PC-9 (cell line): ENCODE data around the gene WNT16. TPM values are rescaled to one million over a fixed set of nuclear protein-coding genes. Genes with fewer than 3 reads are reported as not detected.

Source experiments
- BruUV-seq: library from RNA; stranded (reverse); fragments of 400-500 nt; replicated peaks from 2 replicates; lab custom pipeline; 2021; lab: Mats Ljungman, UMichigan
- CTCF ChIA-PET: fragments of 300-600 bp; sonication (Branson Sonifier 250); formaldehyde crosslinking; loops from one replicate; lab custom pipeline; 2022; ENCODE audit warnings: antibody characterized with exemption; lab: Charles Lee
- POLR2A ChIA-PET: fragments of 300-600 bp; sonication (Branson Sonifier 250); formaldehyde crosslinking; loops from one replicate; lab custom pipeline; 2022; ENCODE audit warnings: antibody characterized with exemption; ENCODE audit not compliant: unreplicated experiment; lab: Charles Lee
- DNase-seq, 2 experiments: peaks; one replicate each; pipeline versions ENCODE4 v3.0.0 to v3.0.0-alpha.2; 2015 to 2022; ENCODE audit warnings: mixed read lengths in 1 of 2
- H2AFZ ChIP-seq: fragments of 200-600 bp; sonication (generic); 2 replicates; pipeline ENCODE4 v1.8.1; 2017; ENCODE audit warnings: antibody characterized with exemption
- H3F3A ChIP-seq: fragments of 200-600 bp; sonication (generic); 2 replicates; pipeline ENCODE4 v1.8.1; 2017; ENCODE audit warnings: antibody characterized with exemption, mild to moderate bottlenecking, low read depth; ENCODE audit not compliant: insufficient read depth
- H3K27ac ChIP-seq: fragments of 200-600 bp; sonication (generic); 2 replicates; pipeline ENCODE4 v1.6.1; 2016; ENCODE audit warnings: mixed run types
- H3K27me3 ChIP-seq: fragments of 200-600 bp; sonication (generic); 2 replicates; pipeline ENCODE4 v1.6.1; 2016; ENCODE audit warnings: low read depth, mixed run types; ENCODE audit not compliant: insufficient read depth
- H3K36me3 ChIP-seq: fragments of 200-600 bp; sonication (generic); 2 replicates; pipeline ENCODE4 v1.6.1; 2016; ENCODE audit warnings: low read depth, mixed run types
- H3K4me1 ChIP-seq: fragments of 200-600 bp; sonication (generic); replicated peaks from 2 replicates; pipeline ENCODE4 v1.6.1; 2016; ENCODE audit warnings: mixed run types; ENCODE audit not compliant: insufficient read depth
- H3K4me2 ChIP-seq: fragments of 200-600 bp; sonication (generic); 2 replicates; pipeline ENCODE4 v1.6.1; 2017; ENCODE audit warnings: mixed run types
- H3K4me3 ChIP-seq: fragments of 200-600 bp; sonication (generic); 2 replicates; pipeline ENCODE4 v1.6.1; 2016; ENCODE audit warnings: mixed run types
- H3K79me2 ChIP-seq: fragments of 200-600 bp; sonication (generic); 2 replicates; pipeline ENCODE4 v1.6.1; 2017; ENCODE audit warnings: low read depth, mixed run types
- H3K9me2 ChIP-seq: fragments of 200-600 bp; sonication (generic); 2 replicates; pipeline ENCODE4 v1.8.1; 2017; ENCODE audit warnings: mild to moderate bottlenecking; ENCODE audit not compliant: insufficient read depth
- H3K9me3 ChIP-seq: fragments of 200-600 bp; sonication (generic); 2 replicates; pipeline ENCODE4 v1.8.1; 2016; ENCODE audit warnings: low read depth; ENCODE audit not compliant: insufficient read depth
- H4K20me1 ChIP-seq: fragments of 200-600 bp; sonication (generic); 2 replicates; pipeline ENCODE4 v1.8.1; 2017; ENCODE audit not compliant: insufficient read depth
- EZH2 ChIP-seq: fragments of 200-600 bp; sonication (generic); IDR thresholded peaks from 2 replicates; pipeline ENCODE4 v1.8.0; 2017; ENCODE audit warnings: antibody characterized with exemption, low read depth
- intact Hi-C: fragments of 100-400 bp; cut with micrococcal nuclease; formaldehyde crosslinking; loops from one replicate; pipeline ENCODE4 v1.10.0; 2022; ENCODE audit not compliant: unreplicated experiment
- total RNA-seq: library from RNA; stranded (reverse); gene quantifications from 2 replicates; pipeline ENCODE4 v1.2.3, GENCODE V29; 2021
- TF ChIP-seq, protein P1 (sequence below): fragments of 200-600 bp; sonication (generic); conservative IDR thresholded peaks from 2 replicates; pipeline ENCODE4 v1.6.1; 2017; ENCODE audit warnings: mixed run types, antibody characterized with exemption, mild to moderate bottlenecking, moderate library complexity

The WNT16 gene
- total RNA-seq, 1 experiment from 2014 or later, result not detected

DNA sequence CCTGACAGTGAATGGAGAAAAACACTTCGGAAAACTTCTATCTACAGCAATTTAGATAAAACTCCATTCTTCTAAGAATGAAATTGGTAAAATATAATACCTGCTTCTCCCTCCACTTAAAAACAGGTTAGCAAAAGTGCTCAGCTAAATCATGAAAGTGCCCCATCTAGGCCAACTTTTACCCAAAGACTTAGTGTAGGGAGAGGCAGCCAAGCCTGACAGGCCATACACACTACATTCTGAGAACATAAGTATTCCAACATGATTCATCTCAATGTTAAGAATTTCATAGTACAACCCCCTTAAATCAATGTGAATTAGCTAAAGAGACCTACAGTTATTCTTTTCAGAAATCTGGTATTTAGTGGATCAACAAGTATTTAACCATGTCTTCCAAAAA is 60.1 kb downstream of the WNT16 start:
- 0 out of 2 replicates have a peak, but pooled peaks cover 4% of the 10 kb centered on the region for H3K9me3 ChIP-seq
- no peak overlapping the region for H3K27ac ChIP-seq
- 0 out of 2 replicates have a peak overlapping the region, but pooled peaks have one; percentile 5 for H3K4me2 ChIP-seq
- BruUV-seq, result no TSS peak
- TF ChIP-seq EZH2, result no peak
- TF ChIP-seq, protein P1, sequence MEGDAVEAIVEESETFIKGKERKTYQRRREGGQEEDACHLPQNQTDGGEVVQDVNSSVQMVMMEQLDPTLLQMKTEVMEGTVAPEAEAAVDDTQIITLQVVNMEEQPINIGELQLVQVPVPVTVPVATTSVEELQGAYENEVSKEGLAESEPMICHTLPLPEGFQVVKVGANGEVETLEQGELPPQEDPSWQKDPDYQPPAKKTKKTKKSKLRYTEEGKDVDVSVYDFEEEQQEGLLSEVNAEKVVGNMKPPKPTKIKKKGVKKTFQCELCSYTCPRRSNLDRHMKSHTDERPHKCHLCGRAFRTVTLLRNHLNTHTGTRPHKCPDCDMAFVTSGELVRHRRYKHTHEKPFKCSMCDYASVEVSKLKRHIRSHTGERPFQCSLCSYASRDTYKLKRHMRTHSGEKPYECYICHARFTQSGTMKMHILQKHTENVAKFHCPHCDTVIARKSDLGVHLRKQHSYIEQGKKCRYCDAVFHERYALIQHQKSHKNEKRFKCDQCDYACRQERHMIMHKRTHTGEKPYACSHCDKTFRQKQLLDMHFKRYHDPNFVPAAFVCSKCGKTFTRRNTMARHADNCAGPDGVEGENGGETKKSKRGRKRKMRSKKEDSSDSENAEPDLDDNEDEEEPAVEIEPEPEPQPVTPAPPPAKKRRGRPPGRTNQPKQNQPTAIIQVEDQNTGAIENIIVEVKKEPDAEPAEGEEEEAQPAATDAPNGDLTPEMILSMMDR, result no peak
- H3K9me2 ChIP-seq, result no peaks in the 10 kb centered on the region
- no peaks in the 10 kb centered on the region; the same call in 1 of the 2 replicates for H3F3A ChIP-seq
- H3K4me1 ChIP-seq, result peaks cover 7% of the 10 kb centered on the region
- DNase-seq, result no peak
- peaks cover 10% of the 10 kb centered on the region; the same call in 1 of the 2 replicates for H4K20me1 ChIP-seq
- H3K36me3 ChIP-seq, result peaks cover 26% of the 10 kb centered on the region
- ChIA-PET POLR2A (interaction anchor here (0.6 kb wide), 1 partner anchor 1058 kb away, joined by 3 read pairs; no protein-coding TSS in a partner anchor), CTCF (no interaction called here)
- intact Hi-C loops, result no loop called here
- no peak overlapping the region for H3K4me3 ChIP-seq
- no peaks in the 10 kb centered on the region for H3K27me3 ChIP-seq
- peaks cover 99% of the 10 kb centered on the region for H3K79me2 ChIP-seq
- no peak overlapping the region for H2AFZ ChIP-seq

DNA sequence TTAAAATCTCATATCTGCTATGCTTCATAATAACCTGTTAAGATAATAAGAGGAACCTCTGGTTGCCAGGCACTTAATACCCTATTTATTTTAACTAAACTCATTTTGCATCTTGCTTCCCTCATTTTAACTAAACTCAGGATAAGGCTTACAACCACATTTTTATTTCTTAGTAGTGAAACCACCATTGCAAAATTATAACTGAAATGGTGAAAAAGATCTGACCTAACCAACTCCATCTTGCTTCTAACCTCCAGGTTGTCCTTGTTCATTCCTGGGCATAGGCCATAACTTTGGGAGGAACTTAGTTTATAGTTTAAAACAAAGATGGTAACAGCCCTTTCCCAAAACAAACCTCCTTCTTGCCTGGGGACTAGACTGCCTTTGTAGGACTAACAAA is 61.3 kb downstream of the WNT16 start:
- intact Hi-C loops, result no loop called here
- Histone ChIP-seq H3K36me3 (peaks cover 25% of the 10 kb centered on the region), H3K27me3 (no peaks in the 10 kb centered on the region), H3K4me1 (peaks cover 19% of the 10 kb centered on the region), H3K4me2 (0 out of 2 replicates have a peak overlapping the region, but pooled peaks have one; percentile 5), H3F3A (no peaks in the 10 kb centered on the region; the same call in 1 of the 2 replicates), H4K20me1 (peaks cover 10% of the 10 kb centered on the region), H3K9me3 (0 out of 2 replicates have a peak, but pooled peaks cover 4% of the 10 kb centered on the region), H3K27ac (no peak overlapping the region), H2AFZ (no peak overlapping the region), H3K9me2 (no peaks in the 10 kb centered on the region), H3K79me2 (peaks cover 99% of the 10 kb centered on the region), H3K4me3 (no peak overlapping the region)
- BruUV-seq, result no TSS peak
- ChIA-PET POLR2A (no interaction called here), CTCF (no interaction called here)
- TF ChIP-seq EZH2, result no peak
- TF ChIP-seq, protein P1, result no peak
- no peak for DNase-seq

DNA sequence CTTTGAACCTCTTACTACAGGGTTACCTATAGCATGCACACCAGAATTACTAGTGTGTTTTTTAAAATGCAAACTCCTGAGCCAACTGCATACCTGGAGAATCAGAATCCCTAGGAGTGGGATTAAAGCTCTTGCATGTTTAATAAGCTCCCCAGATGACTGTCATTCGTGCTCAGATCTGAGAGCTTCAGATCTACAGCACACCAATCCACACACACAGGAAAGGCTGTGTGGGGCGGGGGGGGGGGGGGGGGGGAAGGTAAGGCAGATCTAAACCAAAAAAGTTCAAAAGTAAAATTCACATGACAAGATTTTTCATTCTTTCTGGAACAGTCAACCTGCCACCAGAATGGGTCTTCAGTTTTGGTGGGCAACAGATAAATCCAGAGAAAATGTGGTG is 61.8 kb downstream of the WNT16 start:
- DNase-seq, result no peak
- H3K36me3 ChIP-seq, result peaks cover 25% of the 10 kb centered on the region
- ChIA-PET POLR2A (no interaction called here), CTCF (no interaction called here)
- peaks cover 19% of the 10 kb centered on the region for H3K4me1 ChIP-seq
- no TSS peak for BruUV-seq
- no peaks in the 10 kb centered on the region for H3K9me2 ChIP-seq
- 0 out of 2 replicates have a peak overlapping the region, but pooled peaks have one; percentile 5 for H3K4me2 ChIP-seq
- 0 out of 2 replicates have a peak, but pooled peaks cover 4% of the 10 kb centered on the region for H3K9me3 ChIP-seq
- H3K27ac ChIP-seq, result no peak overlapping the region
- no peak overlapping the region for H3K4me3 ChIP-seq
- intact Hi-C loops, result no loop called here
- H3F3A ChIP-seq, result peaks cover 4% of the 10 kb centered on the region; the same call in 1 of the 2 replicates
- peaks cover 99% of the 10 kb centered on the region for H3K79me2 ChIP-seq
- peaks cover 8% of the 10 kb centered on the region for H4K20me1 ChIP-seq
- no peak overlapping the region for H2AFZ ChIP-seq
- TF ChIP-seq, protein P1, result no peak
- no peak for TF ChIP-seq EZH2
- H3K27me3 ChIP-seq, result no peaks in the 10 kb centered on the region

Other genes with a start within 250 kb of the WNT16 start
- gene FAM3C, start 67.3 kb downstream of the WNT16 start, total RNA-seq, result 117 and 134 TPM in 2 replicates